IMR-90 (cell line): ENCODE data around the gene VPS8. TPM values are rescaled to one million over a fixed set of nuclear protein-coding genes. Genes with fewer than 3 reads are reported as not detected.

Experiments used
- ATAC-seq: fragments of 200-7000 bp; cut with Tn5 transposase; 2 replicates; pipeline ENCODE4 v1.9.1; 2020; ENCODE audit warnings: low read depth, mild to moderate bottlenecking, moderate library complexity
- BruUV-seq: library from RNA; stranded (reverse); fragments of 400-500 nt; replicated peaks from 2 replicates; lab custom pipeline; 2021; lab: Mats Ljungman, UMichigan
- CTCF ChIA-PET: fragments of 300-600 bp; formaldehyde crosslinking; extraction: SDS; loops from one replicate; lab custom pipeline; 2021; ENCODE audit warnings: antibody characterized with exemption; lab: Yijun Ruan, JAX
- POLR2A ChIA-PET: fragments of 300-600 bp; sonication (Branson Sonifier 250); formaldehyde crosslinking; loops from one replicate; lab custom pipeline; 2022; ENCODE audit warnings: antibody characterized with exemption; ENCODE audit not compliant: unreplicated experiment; lab: Charles Lee
- DNase-seq: peaks from one replicate; pipeline ENCODE4 v3.0.0; 2013
- H2AFZ ChIP-seq: replicated peaks from 2 replicates; pipeline ENCODE3; 2013; ENCODE audit warnings: low read length, mild to moderate bottlenecking; ENCODE audit not compliant: poor library complexity
- H2AK5ac ChIP-seq: 2 replicates; pipeline ENCODE4 v1.6.1; 2013; ENCODE audit warnings: low read depth, low read length, inconsistent platforms
- H2AK9ac ChIP-seq: replicated peaks from 2 replicates; pipeline ENCODE3; 2013; ENCODE audit warnings: mild to moderate bottlenecking, low read depth, low read length, moderate library complexity; ENCODE audit not compliant: poor library complexity
- H2BK120ac ChIP-seq: 2 replicates; pipeline ENCODE4 v1.6.1; 2013; ENCODE audit warnings: low read depth, low read length, inconsistent platforms
- H2BK15ac ChIP-seq: 3 replicates; pipeline ENCODE4 v1.6.1; 2013; ENCODE audit warnings: low read depth, low read length, inconsistent platforms
- H2BK20ac ChIP-seq: 2 replicates; pipeline ENCODE4 v1.6.1; 2013; ENCODE audit warnings: low read depth, mild to moderate bottlenecking, inconsistent platforms, low read length, moderate library complexity
- H2BK5ac ChIP-seq: 2 replicates; pipeline ENCODE4 v1.6.1; 2013; ENCODE audit warnings: mild to moderate bottlenecking, low read depth, low read length, inconsistent platforms; ENCODE audit not compliant: poor library complexity, severe bottlenecking
- H3K14ac ChIP-seq: replicated peaks from 2 replicates; pipeline ENCODE4 v1.6.1; 2013; ENCODE audit warnings: low read depth, low read length, inconsistent platforms
- H3K18ac ChIP-seq: 2 replicates; pipeline ENCODE4 v1.6.1; 2013; ENCODE audit warnings: low read depth, low read length, control low read depth
- H3K23ac ChIP-seq: 2 replicates; pipeline ENCODE4 v1.6.1; 2013; ENCODE audit warnings: low read depth, low read length, inconsistent platforms
- H3K27ac ChIP-seq: 2 replicates; pipeline ENCODE4 v1.5.1; 2013; ENCODE audit warnings: mild to moderate bottlenecking, control low read depth, low read length; ENCODE audit not compliant: insufficient read depth
- H3K27me3 ChIP-seq: 2 replicates; pipeline ENCODE4 v1.6.1; 2013; ENCODE audit warnings: low read length; ENCODE audit not compliant: control insufficient read depth, insufficient read depth
- H3K36me3 ChIP-seq: 2 replicates; pipeline ENCODE4 v1.6.1; 2013; ENCODE audit warnings: low read length, mixed read lengths; ENCODE audit not compliant: control insufficient read depth, insufficient read depth
- H3K4ac ChIP-seq: 2 replicates; pipeline ENCODE4 v1.6.1; 2013; ENCODE audit warnings: low read depth, low read length, inconsistent platforms
- H3K4me1 ChIP-seq: 2 replicates; pipeline ENCODE4 v1.6.1; 2013; ENCODE audit warnings: low read length, mixed read lengths; ENCODE audit not compliant: control insufficient read depth, insufficient read depth
- H3K4me2 ChIP-seq: 2 replicates; pipeline ENCODE4 v1.6.1; 2013; ENCODE audit warnings: low read depth, mild to moderate bottlenecking, control low read depth, low read length, moderate library complexity
- H3K4me3 ChIP-seq: 2 replicates; pipeline ENCODE4 v1.5.1; 2013; ENCODE audit warnings: low read depth, mild to moderate bottlenecking, control low read depth, low read length, moderate library complexity; ENCODE audit not compliant: insufficient read depth
- H3K56ac ChIP-seq: 2 replicates; pipeline ENCODE4 v1.6.1; 2013; ENCODE audit warnings: low read length, inconsistent platforms; ENCODE audit not compliant: insufficient read depth; ENCODE audit errors: extremely low read depth
- H3K79me1 ChIP-seq, 2 experiments: 2 replicates each; pipeline ENCODE4 v1.6.1; 2013; ENCODE audit warnings: low read length in 2 of 2, inconsistent platforms in 1 of 2, low read depth in 1 of 2
- H3K9ac ChIP-seq: 2 replicates; pipeline ENCODE4 v1.6.1; 2013; ENCODE audit warnings: low read depth, low read length, control low read depth
- H3K9me1 ChIP-seq: 2 replicates; pipeline ENCODE4 v1.6.1; 2013; ENCODE audit warnings: low read length, inconsistent platforms; ENCODE audit not compliant: insufficient read depth
- H3K9me3 ChIP-seq: 2 replicates; pipeline ENCODE4 v1.6.1; 2013; ENCODE audit warnings: low read length; ENCODE audit not compliant: control insufficient read depth, insufficient read depth
- H4K20me1 ChIP-seq: 2 replicates; pipeline ENCODE4 v1.6.1; 2013; ENCODE audit warnings: low read length, inconsistent platforms; ENCODE audit not compliant: insufficient read depth
- H4K5ac ChIP-seq: 2 replicates; pipeline ENCODE4 v1.6.1; 2013; ENCODE audit warnings: mild to moderate bottlenecking, low read depth, low read length, control low read depth
- H4K8ac ChIP-seq, 2 experiments: 2 replicates each; pipeline ENCODE4 v1.6.1; 2013; ENCODE audit warnings: low read depth in 2 of 2, low read length in 2 of 2, control low read depth in 1 of 2, inconsistent platforms in 1 of 2
- H4K91ac ChIP-seq: 2 replicates; pipeline ENCODE4 v1.6.1; 2013; ENCODE audit warnings: low read depth, low read length, inconsistent platforms; ENCODE audit not compliant: insufficient read depth
- BHLHE40 ChIP-seq: fragments of 150-350 bp; IDR thresholded peaks from 2 replicates; pipeline ENCODE4 v1.6.1; 2016; ENCODE audit warnings: mild to moderate bottlenecking, low read depth, low read length
- CEBPB ChIP-seq: IDR thresholded peaks from 2 replicates; pipeline ENCODE4 v1.6.1; 2012; ENCODE audit warnings: low read depth, low read length, improper control_type of control experiment
- CHD1 ChIP-seq: IDR thresholded peaks from 2 replicates; pipeline ENCODE4 v1.6.1; 2012; ENCODE audit warnings: low read depth, low read length, improper control_type of control experiment
- ELK1 ChIP-seq: fragments of 150-350 bp; IDR thresholded peaks from 2 replicates; pipeline ENCODE4 v1.6.1; 2016; ENCODE audit warnings: low read depth, mild to moderate bottlenecking, low read length, moderate library complexity, borderline replicate concordance
- FOS ChIP-seq: fragments of 150-350 bp; IDR thresholded peaks from 2 replicates; pipeline ENCODE4 v1.6.1; 2016; ENCODE audit warnings: low read depth, low read length
- MAFK ChIP-seq: IDR thresholded peaks from 2 replicates; pipeline ENCODE4 v1.6.1; 2012; ENCODE audit warnings: low read depth, low read length, improper control_type of control experiment
- MAZ ChIP-seq: IDR thresholded peaks from 2 replicates; pipeline ENCODE4 v1.6.1; 2012; ENCODE audit warnings: low read depth, mild to moderate bottlenecking, low read length, improper control_type of control experiment, moderate library complexity, borderline replicate concordance
- MXI1 ChIP-seq: IDR thresholded peaks from 2 replicates; pipeline ENCODE4 v1.6.1; 2012; ENCODE audit warnings: low read depth, mild to moderate bottlenecking, low read length, moderate library complexity, borderline replicate concordance
- NFE2L2 ChIP-seq: fragments of 150-350 bp; IDR thresholded peaks from 2 replicates; pipeline ENCODE4 v1.6.1; 2016; ENCODE audit warnings: low read depth, mild to moderate bottlenecking, low read length
- POLR2A ChIP-seq: IDR thresholded peaks from 2 replicates; pipeline ENCODE4 v1.6.1; 2012; ENCODE audit warnings: mild to moderate bottlenecking, low read depth, low read length
- RAD21 ChIP-seq: IDR thresholded peaks from 2 replicates; pipeline ENCODE4 v1.6.1; 2012; ENCODE audit warnings: low read length, improper control_type of control experiment
- RCOR1 ChIP-seq: IDR thresholded peaks from 2 replicates; pipeline ENCODE4 v1.6.1; 2012; ENCODE audit warnings: mild to moderate bottlenecking, low read length, improper control_type of control experiment; ENCODE audit not compliant: insufficient replicate concordance
- RFX5 ChIP-seq: IDR thresholded peaks from 2 replicates; pipeline ENCODE4 v1.8.0; 2012; ENCODE audit warnings: low read depth, mild to moderate bottlenecking, low read length, moderate library complexity
- SMC3 ChIP-seq: fragments of 150-350 bp; IDR thresholded peaks from 2 replicates; pipeline ENCODE4 v1.6.1; 2016; ENCODE audit warnings: low read depth, mild to moderate bottlenecking, antibody characterized with exemption, low read length, moderate library complexity
- USF2 ChIP-seq: fragments of 150-350 bp; IDR thresholded peaks from 2 replicates; pipeline ENCODE4 v1.6.1; 2017; ENCODE audit warnings: mild to moderate bottlenecking, antibody characterized with exemption, low read length, low read depth
- dilution Hi-C: fragments of 300-500 bp; cut with HindIII; formaldehyde crosslinking; loops from one replicate; pipeline ENCODE4 v1.14.3; 2018; ENCODE audit warnings: low sequenced_read_pairs; ENCODE audit not compliant: unreplicated experiment
- in situ Hi-C: fragments of 300-500 bp; cut with MboI; formaldehyde crosslinking; loops from 3 replicates; pipeline ENCODE4 v1.14.3; 2019; ENCODE audit warnings: low sequenced_read_pairs, inconsistent platforms, mixed read lengths
- intact Hi-C: fragments of 100-400 bp; cut with micrococcal nuclease; formaldehyde crosslinking; loops from 2 replicates; pipeline ENCODE4 v1.10.0; 2022
- polyA plus RNA-seq, 3 experiments: library from polyadenylated mRNA; depleted of rRNA; stranded (reverse); fragments of >200 nt; gene quantifications; 2 replicates each; pipeline ENCODE4 v1.2.3, GENCODE V29; 2012; ENCODE audit warnings: low replicate concordance in 1 of 3
- total RNA-seq: library from RNA; depleted of rRNA; stranded (reverse); fragments of >200 nt; gene quantifications from 2 replicates; pipeline ENCODE4 v1.2.3, GENCODE V29; 2012
- TF ChIP-seq, protein P1 (sequence below): conservative IDR thresholded peaks from 2 replicates; pipeline ENCODE4 v1.5.1; 2012; ENCODE audit warnings: mild to moderate bottlenecking, low read depth, low read length, improper control_type of control experiment

VPS8 gene
- total and polyA plus RNA-seq, 2 of the 4 experiments (the other 2 are of a cell fraction) = 14.0 to 56.1 TPM

- peaks cover under 1% of the 10 kb centered on the region for H3K4me1 ChIP-seq
- no peaks in the 10 kb centered on the region for H3K27me3 ChIP-seq
- H3K9ac ChIP-seq = no peak overlapping the region
- no peak overlapping the region for H3K4me2 ChIP-seq
- no peaks in the 10 kb centered on the region for H3K9me3 ChIP-seq
- no peaks in the 10 kb centered on the region; the same call in 1 of the 2 replicates for H3K36me3 ChIP-seq
- no peak overlapping the region for H2AK5ac ChIP-seq
- H3K56ac ChIP-seq = no peak overlapping the region
- no peak overlapping the region for H2BK120ac ChIP-seq
- no peak overlapping the region for H4K91ac ChIP-seq
- no TSS peak for BruUV-seq
- DNase-seq (no peak), ATAC-seq (no peak)
- no peak overlapping the region for H3K4ac ChIP-seq
- H3K9me1 ChIP-seq = peaks cover 4% of the 10 kb centered on the region
- CTCF ChIA-PET = interaction anchor here (0.6 kb wide), 1 partner anchor 18 kb away, joined by 3 read pairs; no protein-coding TSS in a partner anchor
- no peak overlapping the region for H3K18ac ChIP-seq
- peaks cover 18 to 36% of the 10 kb centered on the region in 2 experiments; a peak in 3 of 4 replicates for H3K79me1 ChIP-seq
- H4K5ac ChIP-seq = no peak overlapping the region
- H3K4me3 ChIP-seq = no peak overlapping the region
- H2BK15ac ChIP-seq = no peak overlapping the region
- H4K20me1 ChIP-seq = peaks cover 5% of the 10 kb centered on the region; the same call in 1 of the 2 replicates
- H3K27ac ChIP-seq = no peak overlapping the region
- no peak for TF ChIP-seq ELK1
- no peak for TF ChIP-seq MAZ
- TF ChIP-seq, protein P1, sequence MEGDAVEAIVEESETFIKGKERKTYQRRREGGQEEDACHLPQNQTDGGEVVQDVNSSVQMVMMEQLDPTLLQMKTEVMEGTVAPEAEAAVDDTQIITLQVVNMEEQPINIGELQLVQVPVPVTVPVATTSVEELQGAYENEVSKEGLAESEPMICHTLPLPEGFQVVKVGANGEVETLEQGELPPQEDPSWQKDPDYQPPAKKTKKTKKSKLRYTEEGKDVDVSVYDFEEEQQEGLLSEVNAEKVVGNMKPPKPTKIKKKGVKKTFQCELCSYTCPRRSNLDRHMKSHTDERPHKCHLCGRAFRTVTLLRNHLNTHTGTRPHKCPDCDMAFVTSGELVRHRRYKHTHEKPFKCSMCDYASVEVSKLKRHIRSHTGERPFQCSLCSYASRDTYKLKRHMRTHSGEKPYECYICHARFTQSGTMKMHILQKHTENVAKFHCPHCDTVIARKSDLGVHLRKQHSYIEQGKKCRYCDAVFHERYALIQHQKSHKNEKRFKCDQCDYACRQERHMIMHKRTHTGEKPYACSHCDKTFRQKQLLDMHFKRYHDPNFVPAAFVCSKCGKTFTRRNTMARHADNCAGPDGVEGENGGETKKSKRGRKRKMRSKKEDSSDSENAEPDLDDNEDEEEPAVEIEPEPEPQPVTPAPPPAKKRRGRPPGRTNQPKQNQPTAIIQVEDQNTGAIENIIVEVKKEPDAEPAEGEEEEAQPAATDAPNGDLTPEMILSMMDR = no peak
- TF ChIP-seq POLR2A = no peak
- no peak for TF ChIP-seq FOS
- no peak for TF ChIP-seq RAD21
- no peak for TF ChIP-seq MXI1
- no peak for TF ChIP-seq RCOR1
- TF ChIP-seq CEBPB = no peak
- no peak for TF ChIP-seq RFX5
- TF ChIP-seq BHLHE40 = no peak
- TF ChIP-seq NFE2L2 = no peak
- TF ChIP-seq MAFK = no peak
- TF ChIP-seq SMC3 = no peak
- no peak for TF ChIP-seq USF2
- no peak for TF ChIP-seq CHD1
- dilution Hi-C loops = no loop called here
- H4K8ac ChIP-seq = no peak overlapping the region
- no peak overlapping the region for H2AFZ ChIP-seq
- no peak overlapping the region for H3K14ac ChIP-seq
- POLR2A ChIA-PET = no interaction called here
- in situ Hi-C loops = no loop called here
- H2BK20ac ChIP-seq = no peak overlapping the region
- intact Hi-C loops = no loop called here
- H3K23ac ChIP-seq = no peak overlapping the region
- no peak overlapping the region for H2AK9ac ChIP-seq
- no peak overlapping the region for H2BK5ac ChIP-seq
Measured at GRCh38 chr3:184820525-184820924, 8.6 kb downstream of the VPS8 start.
